Natural killer cell (primary cell): ENCODE measurements around the gene FGF16. TPM values are rescaled to one million over a fixed set of nuclear protein-coding genes. Genes with fewer than 3 reads are reported as not detected.

ENCODE experiments used
- ATAC-seq, 3 donors: fragments of 150-1000 bp in 2 of 3; fragments of 200-7000 bp in 1 of 3; cut with Tn5 transposase; 1 replicate in 1 of 3; 2 replicates in 2 of 3; pipeline ENCODE4 v1.10.0; 2021; ENCODE audit warnings: mild to moderate bottlenecking in 2 of 3, moderate library complexity in 2 of 3
- DNase-seq, 2 donors: peaks; one replicate each; pipeline versions ENCODE4 v3.0.0 to v3.0.0-alpha.2; 2013 to 2021; ENCODE audit warnings: mixed read lengths in 1 of 2
- H3K27ac ChIP-seq: one replicate; pipeline ENCODE4 v1.5.1; 2013; ENCODE audit warnings: mild to moderate bottlenecking, low read length
- H3K27me3 ChIP-seq: one replicate; pipeline ENCODE4 v1.6.1; 2013; ENCODE audit warnings: low read length; ENCODE audit not compliant: control insufficient read depth, insufficient read depth
- H3K36me3 ChIP-seq: one replicate; pipeline ENCODE4 v1.6.1; 2013; ENCODE audit warnings: low read length; ENCODE audit not compliant: control insufficient read depth, insufficient read depth
- H3K4me1 ChIP-seq: one replicate; pipeline ENCODE4 v1.6.1; 2013; ENCODE audit warnings: low read length; ENCODE audit not compliant: control insufficient read depth, insufficient read depth
- H3K4me3 ChIP-seq: one replicate; pipeline ENCODE4 v1.5.1; 2013; ENCODE audit warnings: low read length
- H3K9me3 ChIP-seq: one replicate; pipeline ENCODE4 v1.6.1; 2013; ENCODE audit warnings: low read length; ENCODE audit not compliant: control insufficient read depth, insufficient read depth
- H3K27ac Mint-ChIP-seq, 2 donors: one replicate each; pipeline ENCODE4 v1.8.0; 2022; ENCODE audit warnings: mild to moderate bottlenecking in 2 of 2, mixed read lengths in 2 of 2, moderate library complexity in 1 of 2
- H3K27me3 Mint-ChIP-seq, 2 donors: one replicate each; pipeline ENCODE4 v1.8.0; 2022; ENCODE audit warnings: low read depth in 2 of 2, mixed read lengths in 2 of 2
- H3K36me3 Mint-ChIP-seq: one replicate; pipeline ENCODE4 v1.8.0; 2022; ENCODE audit warnings: mixed read lengths
- H3K4me1 Mint-ChIP-seq, 2 donors: one replicate each; pipeline ENCODE4 v1.8.0; 2022; ENCODE audit warnings: mixed read lengths in 2 of 2
- H3K4me3 Mint-ChIP-seq: one replicate; pipeline ENCODE4 v1.8.0; 2022; ENCODE audit warnings: mild to moderate bottlenecking, moderate library complexity, mixed read lengths
- H3K9me3 Mint-ChIP-seq, 2 donors: one replicate each; pipeline ENCODE4 v1.8.0; 2022; ENCODE audit warnings: mixed read lengths in 2 of 2
- CTCF ChIP-seq: fragments of 200-600 bp; IDR thresholded peaks from one replicate; pipeline ENCODE4 v1.8.0; 2022; ENCODE audit warnings: antibody characterized with exemption
- WGBS: methylation state at CpG from one replicate; pipeline ENCODE4 v1.1.7; 2013; ENCODE audit warnings: missing lambda C conversion rate; ENCODE audit not compliant: insufficient coverage; 5-methylcytosine and 5-hydroxymethylcytosine counted together
- intact Hi-C: fragments of 100-400 bp; cut with micrococcal nuclease; formaldehyde crosslinking; loops from one replicate; pipeline ENCODE4 v1.14.2; 2022
- total RNA-seq, 4 donors: library from RNA; stranded (reverse); fragments of 120-200 nt in 1 of 4; gene quantifications; one replicate each; pipeline versions ENCODE4 v1.2.3 to v1.2.4, GENCODE V29; 2013 to 2022

Gene FGF16
- total RNA-seq, 3 donors from 2014 or later (not counting 1 experiment from before 2014, with no cell fraction given) = not detected

DNA sequence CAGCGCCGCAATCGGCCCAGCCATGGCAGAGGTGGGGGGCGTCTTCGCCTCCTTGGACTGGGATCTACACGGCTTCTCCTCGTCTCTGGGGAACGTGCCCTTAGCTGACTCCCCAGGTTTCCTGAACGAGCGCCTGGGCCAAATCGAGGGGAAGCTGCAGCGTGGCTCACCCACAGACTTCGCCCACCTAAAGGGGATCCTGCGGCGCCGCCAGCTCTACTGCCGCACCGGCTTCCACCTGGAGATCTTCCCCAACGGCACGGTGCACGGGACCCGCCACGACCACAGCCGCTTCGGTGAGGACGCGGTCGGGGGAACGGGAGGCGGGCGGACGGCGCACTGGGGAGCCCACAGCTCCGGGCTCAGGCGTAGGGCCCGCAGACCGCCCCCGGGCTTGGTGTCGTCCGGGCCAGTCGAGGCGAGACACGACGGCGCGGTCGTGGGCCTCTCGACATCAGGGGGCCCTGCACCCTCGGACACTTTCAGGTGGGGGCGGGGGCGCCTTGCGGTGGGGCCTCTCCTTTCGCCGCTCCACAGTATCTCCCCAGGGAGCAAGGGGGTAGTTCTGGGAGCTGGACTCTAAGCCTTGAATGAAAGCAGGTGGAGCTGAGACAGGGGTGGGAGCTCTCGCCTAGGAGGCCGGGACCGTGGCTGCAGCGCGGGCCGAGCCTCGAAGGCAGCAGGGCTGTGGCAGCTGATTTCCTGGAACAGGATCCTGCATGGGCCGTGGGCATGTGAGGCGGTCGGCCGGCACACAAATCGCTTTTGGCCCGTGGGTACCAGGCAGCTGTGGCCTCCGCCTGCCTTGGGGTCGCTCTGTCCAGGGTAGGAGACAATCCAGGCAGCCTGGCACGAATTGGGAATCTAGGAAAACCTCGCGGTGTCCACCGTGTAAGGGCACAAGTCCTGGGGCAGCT is 722 bp downstream of the FGF16 start:
- 6% methylated on average over 73 of the region's 73 CpGs for WGBS
- H3K27me3 Mint-ChIP-seq = peaks cover 25 to 40% of the 10 kb centered on the region in 2 donors
- no peak overlapping the region for H3K27ac ChIP-seq
- ATAC-seq (peak in 1 of 3 donors; percentile 21), DNase-seq (no peak)
- no peaks in the 10 kb centered on the region for H3K36me3 ChIP-seq
- H3K27me3 ChIP-seq = peaks cover 9% of the 10 kb centered on the region
- intact Hi-C loops = no loop called here
- peak overlapping the region; percentile 42 for H3K4me3 Mint-ChIP-seq
- peaks cover 22% of the 10 kb centered on the region for H3K4me1 ChIP-seq
- no peak overlapping the region for H3K27ac Mint-ChIP-seq
- no peaks in the 10 kb centered on the region for H3K9me3 Mint-ChIP-seq
- no peak for TF ChIP-seq CTCF
- no peaks in the 10 kb centered on the region for H3K9me3 ChIP-seq
- no peak overlapping the region for H3K4me3 ChIP-seq
- no peaks in the 10 kb centered on the region for H3K36me3 Mint-ChIP-seq
- H3K4me1 Mint-ChIP-seq = peaks cover 8 to 15% of the 10 kb centered on the region in 2 donors

DNA sequence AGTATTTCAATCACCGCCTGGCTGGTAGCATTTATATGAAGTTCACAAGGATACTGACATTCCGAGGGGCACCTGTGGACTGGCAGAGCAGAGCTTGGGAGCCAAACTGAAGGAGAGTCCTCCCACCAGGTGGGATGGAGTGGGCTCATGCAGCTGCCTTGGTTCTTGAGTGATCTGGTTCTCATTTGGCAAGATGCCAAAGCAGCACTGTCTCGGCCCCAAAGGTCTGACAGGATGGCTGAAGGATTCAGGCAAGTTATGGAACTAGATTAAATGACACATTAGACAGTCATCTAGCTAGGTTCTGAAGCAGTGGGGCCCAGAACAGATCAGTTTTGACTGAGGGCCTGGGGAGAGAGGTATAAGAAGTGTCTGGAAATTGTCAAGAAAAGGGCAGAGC is 3.2 kb downstream of the FGF16 start:
- Mint-ChIP-seq H3K4me1 (peaks cover 8 to 15% of the 10 kb centered on the region in 2 donors), H3K4me3 (no peak overlapping the region), H3K27me3 (peaks cover 21 to 26% of the 10 kb centered on the region in 2 donors), H3K9me3 (no peaks in the 10 kb centered on the region), H3K27ac (no peak overlapping the region), H3K36me3 (no peaks in the 10 kb centered on the region)
- H3K4me1 ChIP-seq = peaks cover 22% of the 10 kb centered on the region
- peaks cover 9% of the 10 kb centered on the region for H3K27me3 ChIP-seq
- intact Hi-C loops = no loop called here
- H3K4me3 ChIP-seq = no peak overlapping the region
- H3K9me3 ChIP-seq = no peaks in the 10 kb centered on the region
- WGBS = 90% methylated on average over 3 of the region's 3 CpGs
- ATAC-seq (no peak), DNase-seq (no peak)
- H3K36me3 ChIP-seq = no peaks in the 10 kb centered on the region
- no peak overlapping the region for H3K27ac ChIP-seq
- no peak for TF ChIP-seq CTCF

DNA sequence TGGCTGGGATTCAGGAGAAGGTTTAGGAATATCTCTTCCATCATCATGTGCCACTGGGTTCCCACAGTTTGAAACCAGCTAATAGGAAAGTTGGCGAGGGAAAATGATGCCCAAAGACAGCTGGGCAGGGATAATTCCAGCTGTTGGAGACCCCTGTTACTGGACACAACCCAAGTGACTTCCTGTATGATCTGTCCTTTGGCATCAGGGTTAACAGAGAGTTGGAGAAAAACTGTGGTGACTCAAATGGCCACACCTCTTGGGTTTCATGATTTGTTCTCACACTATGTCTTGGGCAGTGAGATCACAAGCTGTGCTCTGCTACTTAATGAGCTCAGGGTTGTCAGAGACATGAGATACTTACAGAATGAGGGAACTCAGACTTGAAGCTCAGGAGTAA is 3.8 kb downstream of the FGF16 start:
- H3K4me3 Mint-ChIP-seq = no peak overlapping the region
- ATAC-seq = no peak
- H3K36me3 Mint-ChIP-seq = no peaks in the 10 kb centered on the region
- intact Hi-C loops = no loop called here
- H3K27ac ChIP-seq = no peak overlapping the region
- peaks cover 8 to 11% of the 10 kb centered on the region in 2 donors for H3K4me1 Mint-ChIP-seq
- H3K27ac Mint-ChIP-seq = no peak overlapping the region
- 82% methylated on average over 1 of the region's 1 CpG for WGBS
- peaks cover 7% of the 10 kb centered on the region for H3K27me3 ChIP-seq
- no peaks in the 10 kb centered on the region for H3K36me3 ChIP-seq
- H3K9me3 Mint-ChIP-seq = no peaks in the 10 kb centered on the region
- H3K4me3 ChIP-seq = no peak overlapping the region
- H3K9me3 ChIP-seq = no peaks in the 10 kb centered on the region
- peaks cover 17 to 24% of the 10 kb centered on the region in 2 donors for H3K27me3 Mint-ChIP-seq
- TF ChIP-seq CTCF = no peak
- DNase-seq = no peak
- peaks cover 18% of the 10 kb centered on the region for H3K4me1 ChIP-seq
